Fibroblast of the aortic adventitia (primary cell): ENCODE measurements around the gene KIAA0930. TPM values are rescaled to one million over a fixed set of nuclear protein-coding genes. Genes with fewer than 3 reads are reported as not detected.
"Not testable (repeated sequence)": the region's sequence is repeated elsewhere in the genome, so short reads cannot be mapped to it uniquely, and the experiment has no call there.

Experiments
- DNase-seq: peaks from one replicate; pipeline ENCODE4 v3.0.0-alpha.2; 2010; ENCODE audit warnings: low read depth
- H3K4me3 ChIP-seq: 2 replicates; pipeline ENCODE4 v1.5.1; 2011; ENCODE audit warnings: low read depth, mild to moderate bottlenecking, control low read depth, low read length, moderate library complexity
- CTCF ChIP-seq: IDR thresholded peaks from 2 replicates; pipeline ENCODE4 v1.5.1; 2011; ENCODE audit warnings: mild to moderate bottlenecking, low read length, control low read depth, inconsistent platforms; ENCODE audit not compliant: insufficient read depth
- total RNA-seq: library from RNA; depleted of rRNA; stranded (reverse); fragments of >200 nt; gene quantifications from 2 replicates; pipeline ENCODE4 v1.2.3, GENCODE V29; 2012; ENCODE audit warnings: low replicate concordance

The KIAA0930 gene
- total RNA-seq, 1 donor, result 36.4 TPM

GRCh38 chr22:45278125-45278524 is 37.4 kb upstream of the KIAA0930 start:
- TF ChIP-seq CTCF, result no peak
- no peak overlapping the region for H3K4me3 ChIP-seq
- DNase-seq, result no peak

- not testable (repeated sequence) for H3K4me3 ChIP-seq, DNase-seq
Observed at GRCh38 chr22:45277720-45278119, 37.0 kb upstream of the KIAA0930 start.

- no peak for TF ChIP-seq CTCF
- no peak for DNase-seq
Observed at GRCh38 chr22:45276507-45277105, 35.9 kb upstream of the KIAA0930 start.

GRCh38 chr22:45273452-45274075 is 32.9 kb upstream of the KIAA0930 start:
- H3K4me3 ChIP-seq, result no peak overlapping the region
- DNase-seq, result no peak
- no peak for TF ChIP-seq CTCF

More at GRCh38 chr22:45276507-45277105, 35.9 kb upstream of the KIAA0930 start:
- H3K4me3 ChIP-seq, result no peak overlapping the region

DNA sequence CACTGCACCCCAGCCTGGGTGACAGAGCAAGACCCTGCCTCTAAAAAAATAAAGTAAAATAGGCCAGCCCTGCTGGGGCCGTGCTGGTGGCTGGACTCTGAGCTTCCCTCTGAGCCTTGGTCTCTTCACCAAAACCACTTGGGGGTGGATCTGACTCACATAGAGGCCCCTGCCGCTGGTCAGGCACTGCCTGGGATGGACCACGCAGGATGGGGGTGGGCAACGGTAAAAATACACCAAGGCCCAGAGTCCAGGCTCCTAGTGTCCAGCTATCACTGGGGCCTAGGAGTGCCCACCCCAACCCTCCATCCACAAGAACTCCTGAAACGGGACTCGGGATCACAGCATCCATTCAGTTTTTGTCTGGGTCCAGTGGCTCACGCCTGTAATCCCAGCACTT is 31.8 kb upstream of the KIAA0930 start:
- DNase-seq, result no peak
- TF ChIP-seq CTCF, result no peak

GRCh38 chr22:45271667-45272201 is 31.0 kb upstream of the KIAA0930 start:
- no peak for TF ChIP-seq CTCF
- H3K4me3 ChIP-seq, result no peak overlapping the region

More for the DNA sequence above, 31.8 kb upstream of the KIAA0930 start:
- no peak overlapping the region for H3K4me3 ChIP-seq

GRCh38 chr22:45270095-45271020 is 29.7 kb upstream of the KIAA0930 start:
- H3K4me3 ChIP-seq, result no peak overlapping the region
- TF ChIP-seq CTCF, result no peak
- no peak for DNase-seq

More at GRCh38 chr22:45271667-45272201, 31.0 kb upstream of the KIAA0930 start:
- DNase-seq, result no peak
